Ovary (tissue), 3 donors: ENCODE data around the gene AFAP1.

ENCODE experiments used
- CTCF ChIP-seq, 3 donors: fragments of 450-650 bp in 2 of 3; fragments of 200-600 bp in 1 of 3; IDR thresholded peaks; one replicate each; pipeline versions ENCODE4 v1.5.1 to v1.8.0; 2016 to 2022; ENCODE audit warnings: antibody characterized with exemption in 3 of 3, mild to moderate bottlenecking in 1 of 3
- EP300 ChIP-seq: sonication (generic); formaldehyde crosslinking; IDR thresholded peaks from one replicate; pipeline ENCODE4 v1.6.1; 2017; ENCODE audit warnings: antibody characterized with exemption
- POLR2A ChIP-seq: fragments of 450-650 bp; IDR thresholded peaks from one replicate; pipeline ENCODE4 v1.6.1; 2017; ENCODE audit warnings: antibody characterized with exemption, mild to moderate bottlenecking, moderate library complexity
- donor health status: DM: no; HTN: no; CAD: no.

- no peak for TF ChIP-seq CTCF (IDR thresholded peaks at IDR 0.05)
- no peak for TF ChIP-seq POLR2A
- TF ChIP-seq EP300, result no peak
Measured at GRCh38 chr4:7769396-7770223, 170.1 kb downstream of the AFAP1 start.
